SU-DHL-6 (cell line): ENCODE results near the gene SWT1.

Experiments used
- EZH2phosphoT487 ChIP-seq: fragments of 200-600 bp; sonication (generic), shearing (Covaris generic); conservative IDR thresholded peaks from 2 replicates; pipeline ENCODE4 v1.6.1; 2018; ENCODE audit warnings: mild to moderate bottlenecking, antibody characterized with exemption, low read length, moderate library complexity, mixed read lengths
- TF ChIP-seq, protein P1 (sequence below): fragments of 200-600 bp; sonication (generic); IDR thresholded peaks from one replicate; pipeline ENCODE4 v1.5.1; 2017; ENCODE audit warnings: antibody characterized with exemption, mild to moderate bottlenecking, low read length, moderate library complexity; ENCODE audit not compliant: insufficient read depth, poor library complexity, severe bottlenecking

DNA sequence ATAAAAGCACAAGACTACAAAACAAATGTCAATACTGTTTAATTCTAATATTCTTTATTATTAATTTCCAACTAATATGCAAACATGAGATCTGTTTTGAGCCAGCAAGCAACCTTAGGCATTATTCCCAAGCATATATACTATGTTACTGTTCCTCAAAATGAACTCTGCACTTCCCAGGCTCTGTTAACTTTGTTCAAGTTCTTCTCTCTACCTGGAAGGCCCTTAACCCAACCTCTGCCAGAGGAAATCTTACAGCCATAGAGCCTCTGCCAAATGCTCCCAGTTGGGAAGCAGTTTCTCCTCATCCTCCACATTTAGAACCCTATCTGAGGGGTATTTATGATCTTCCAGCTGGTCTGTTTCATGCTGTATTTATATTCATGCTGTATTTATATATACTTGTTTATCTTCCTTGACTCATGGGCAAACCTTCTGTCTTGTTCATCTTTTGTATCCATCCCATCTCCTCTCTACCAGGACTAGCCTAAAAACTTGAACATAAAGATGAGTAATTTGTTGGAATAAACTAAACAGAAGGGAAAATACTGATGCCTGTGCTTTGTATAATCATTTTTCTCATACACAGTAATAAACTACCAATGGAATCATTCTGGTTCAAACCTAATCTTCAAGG lies 154.7 kb downstream of the SWT1 start:
- TF ChIP-seq, protein P1, sequence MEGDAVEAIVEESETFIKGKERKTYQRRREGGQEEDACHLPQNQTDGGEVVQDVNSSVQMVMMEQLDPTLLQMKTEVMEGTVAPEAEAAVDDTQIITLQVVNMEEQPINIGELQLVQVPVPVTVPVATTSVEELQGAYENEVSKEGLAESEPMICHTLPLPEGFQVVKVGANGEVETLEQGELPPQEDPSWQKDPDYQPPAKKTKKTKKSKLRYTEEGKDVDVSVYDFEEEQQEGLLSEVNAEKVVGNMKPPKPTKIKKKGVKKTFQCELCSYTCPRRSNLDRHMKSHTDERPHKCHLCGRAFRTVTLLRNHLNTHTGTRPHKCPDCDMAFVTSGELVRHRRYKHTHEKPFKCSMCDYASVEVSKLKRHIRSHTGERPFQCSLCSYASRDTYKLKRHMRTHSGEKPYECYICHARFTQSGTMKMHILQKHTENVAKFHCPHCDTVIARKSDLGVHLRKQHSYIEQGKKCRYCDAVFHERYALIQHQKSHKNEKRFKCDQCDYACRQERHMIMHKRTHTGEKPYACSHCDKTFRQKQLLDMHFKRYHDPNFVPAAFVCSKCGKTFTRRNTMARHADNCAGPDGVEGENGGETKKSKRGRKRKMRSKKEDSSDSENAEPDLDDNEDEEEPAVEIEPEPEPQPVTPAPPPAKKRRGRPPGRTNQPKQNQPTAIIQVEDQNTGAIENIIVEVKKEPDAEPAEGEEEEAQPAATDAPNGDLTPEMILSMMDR = no peak
- TF ChIP-seq EZH2phosphoT487 = no peak
